AG09319 (cell line): Measurements from ENCODE around the gene HIVEP1.

ENCODE experiments used
- DNase-seq: peaks from one replicate; pipeline ENCODE4 v3.0.0-alpha.2; 2010; ENCODE audit warnings: low read depth; ENCODE audit errors: extremely low read depth
- CTCF ChIP-seq: IDR thresholded peaks from 2 replicates; pipeline ENCODE4 v1.5.1; 2011; ENCODE audit warnings: low read depth, mild to moderate bottlenecking, inconsistent platforms, low read length, moderate library complexity

Gene HIVEP1

GRCh38 chr6:12084681-12085080 lies 72.6 kb downstream of the HIVEP1 start:
- TF ChIP-seq CTCF = no peak
- DNase-seq = no peak

GRCh38 chr6:12088531-12088930 lies 76.4 kb downstream of the HIVEP1 start:
- DNase-seq = no peak
- TF ChIP-seq CTCF = no peak

GRCh38 chr6:12090714-12091113 lies 78.6 kb downstream of the HIVEP1 start:
- no peak for TF ChIP-seq CTCF

GRCh38 chr6:12092762-12093161 lies 80.7 kb downstream of the HIVEP1 start:
- DNase-seq = no peak
- no peak for TF ChIP-seq CTCF

More at GRCh38 chr6:12090714-12091113, 78.6 kb downstream of the HIVEP1 start:
- DNase-seq = no peak

GRCh38 chr6:12094689-12095088 lies 82.6 kb downstream of the HIVEP1 start:
- DNase-seq = no peak
- TF ChIP-seq CTCF = no peak

GRCh38 chr6:12096342-12096741 lies 84.2 kb downstream of the HIVEP1 start:
- no peak for DNase-seq
- no peak for TF ChIP-seq CTCF

- DNase-seq = no peak
Measured at GRCh38 chr6:12097791-12098190, 85.7 kb downstream of the HIVEP1 start.

More at GRCh38 chr6:12097791-12098190, 85.7 kb downstream of the HIVEP1 start:
- TF ChIP-seq CTCF = no peak
